Fibroblast of lung (primary cell): Measurements from ENCODE around the gene SLC25A42. TPM values are rescaled to one million over a fixed set of nuclear protein-coding genes. Genes with fewer than 3 reads are reported as not detected.

Experiments used
- DNase-seq, 2 donors: peaks; one replicate each; pipeline versions ENCODE4 v3.0.0 to v3.0.0-alpha.2; 2010; ENCODE audit warnings: low read depth in 2 of 2
- H2AFZ ChIP-seq: 2 replicates; pipeline ENCODE4 v1.5.1; 2012; ENCODE audit warnings: low read length, control low read depth, inconsistent platforms
- H3K27ac ChIP-seq: 2 replicates; pipeline ENCODE4 v1.5.1; 2011; ENCODE audit warnings: low read length, control low read depth; ENCODE audit not compliant: insufficient read depth
- H3K27me3 ChIP-seq: 2 replicates; pipeline ENCODE4 v1.5.1; 2011; ENCODE audit warnings: mild to moderate bottlenecking, low read length; ENCODE audit not compliant: control insufficient read depth, insufficient read depth
- H3K36me3 ChIP-seq: 2 replicates; pipeline ENCODE4 v1.5.1; 2011; ENCODE audit warnings: low read length; ENCODE audit not compliant: control insufficient read depth, insufficient read depth
- H3K4me1 ChIP-seq: 2 replicates; pipeline ENCODE4 v1.5.1; 2011; ENCODE audit warnings: low read length; ENCODE audit not compliant: control insufficient read depth, insufficient read depth; ENCODE audit errors: extremely low read depth
- H3K4me2 ChIP-seq: 2 replicates; pipeline ENCODE4 v1.5.1; 2011; ENCODE audit warnings: low read length, control low read depth; ENCODE audit not compliant: insufficient read depth; ENCODE audit errors: extremely low read depth
- H3K4me3 ChIP-seq, 4 experiments: fragments of 200-600 bp in 1 of 4; sonication (generic) in 1 of 4; replicated peaks in 1 of 4; 2 replicates each; pipeline ENCODE4 v1.5.1; 2011 to 2016; ENCODE audit warnings: low read length in 4 of 4, low read depth in 3 of 4, mild to moderate bottlenecking in 3 of 4, control low read depth in 2 of 4, inconsistent platforms in 1 of 4, mixed read lengths in 1 of 4; ENCODE audit not compliant: insufficient read depth in 1 of 4; ENCODE audit errors: control extremely low read depth in 1 of 4
- H3K79me2 ChIP-seq: 2 replicates; pipeline ENCODE4 v1.5.1; 2012; ENCODE audit warnings: mild to moderate bottlenecking, low read length, inconsistent platforms; ENCODE audit not compliant: control insufficient read depth, insufficient read depth
- H3K9ac ChIP-seq: 2 replicates; pipeline ENCODE4 v1.5.1; 2011; ENCODE audit warnings: mild to moderate bottlenecking, low read length, control low read depth; ENCODE audit not compliant: insufficient read depth
- H3K9me3 ChIP-seq: 2 replicates; pipeline ENCODE4 v1.5.1; 2012; ENCODE audit warnings: low read depth, low read length; ENCODE audit not compliant: control insufficient read depth, insufficient read depth
- H4K20me1 ChIP-seq: 2 replicates; pipeline ENCODE4 v1.5.1; 2011; ENCODE audit warnings: low read length; ENCODE audit not compliant: control insufficient read depth, insufficient read depth; ENCODE audit errors: extremely low read depth
- CTCF ChIP-seq, 2 donors: IDR thresholded peaks in 1 of 2; conservative IDR thresholded peaks in 1 of 2; 1 replicate in 1 of 2; 2 replicates in 1 of 2; pipeline ENCODE4 v1.5.1; 2011 to 2012; ENCODE audit warnings: low read length in 2 of 2, control low read depth in 1 of 2, inconsistent platforms in 1 of 2, low read depth in 1 of 2, mild to moderate bottlenecking in 1 of 2
- EZH2 ChIP-seq: IDR thresholded peaks from 2 replicates; pipeline ENCODE4 v1.5.1; 2012; ENCODE audit warnings: low read length, control low read depth, mild to moderate bottlenecking; ENCODE audit errors: missing control alignments
- polyA plus RNA-seq, 2 donors: library from polyadenylated mRNA; depleted of rRNA in 1 of 2; stranded (reverse) in 1 of 2; unstranded in 1 of 2; fragments of >200 nt; gene quantifications; 2 replicates each; pipeline ENCODE4 v1.2.1, GENCODE V29; 2011 to 2012; ENCODE audit warnings: missing spikeins in 1 of 2
- total RNA-seq: library from RNA; depleted of rRNA; stranded (reverse); fragments of >200 nt; gene quantifications from 2 replicates; pipeline ENCODE4 v1.2.1, GENCODE V29; 2014

The SLC25A42 gene
- total and polyA plus RNA-seq, 2 donors (not counting 1 experiment from before 2014, with no cell fraction given), result 3.6 to 7.1 TPM

- Histone ChIP-seq H3K27me3 (no peaks in the 10 kb centered on the region), H3K27ac (no peak overlapping the region), H3K9me3 (no peaks in the 10 kb centered on the region), H3K36me3 (no peaks in the 10 kb centered on the region), H3K4me1 (no peaks in the 10 kb centered on the region), H3K9ac (no peak overlapping the region), H2AFZ (no peak overlapping the region), H3K4me3 (no peak overlapping the region), H3K4me2 (no peak overlapping the region), H4K20me1 (no peaks in the 10 kb centered on the region), H3K79me2 (no peaks in the 10 kb centered on the region)
- no peak for TF ChIP-seq CTCF (conservative IDR thresholded peaks at IDR 0.05 in 1 of 2, IDR thresholded peaks at IDR 0.05 in 1 of 2; ENCODE audit: low read depth in 1 of 2, low read length in 2 of 2)
- TF ChIP-seq EZH2, result no peak
- DNase-seq, result no peak
Measured at GRCh38 chr19:19094513-19094912, 30.7 kb downstream of the SLC25A42 start.

GRCh38 chr19:19095691-19096090 is 31.9 kb downstream of the SLC25A42 start:
- no peak for TF ChIP-seq CTCF (conservative IDR thresholded peaks at IDR 0.05 in 1 of 2, IDR thresholded peaks at IDR 0.05 in 1 of 2; ENCODE audit: low read depth in 1 of 2, low read length in 2 of 2)
- TF ChIP-seq EZH2, result no peak
- Histone ChIP-seq H3K27ac (no peak overlapping the region), H3K9ac (no peak overlapping the region), H3K27me3 (no peaks in the 10 kb centered on the region), H3K4me3 (no peak overlapping the region), H4K20me1 (no peaks in the 10 kb centered on the region), H3K36me3 (no peaks in the 10 kb centered on the region), H3K79me2 (no peaks in the 10 kb centered on the region), H2AFZ (no peak overlapping the region), H3K9me3 (no peaks in the 10 kb centered on the region), H3K4me1 (no peaks in the 10 kb centered on the region), H3K4me2 (no peak overlapping the region)
- no peak for DNase-seq

- Histone ChIP-seq H3K4me1 (no peaks in the 10 kb centered on the region), H3K36me3 (no peaks in the 10 kb centered on the region), H4K20me1 (no peaks in the 10 kb centered on the region), H3K9ac (no peak overlapping the region), H3K27ac (no peak overlapping the region), H3K79me2 (no peaks in the 10 kb centered on the region), H3K4me3 (no peak overlapping the region), H3K27me3 (no peaks in the 10 kb centered on the region), H3K9me3 (no peaks in the 10 kb centered on the region), H2AFZ (no peak overlapping the region), H3K4me2 (no peak overlapping the region)
- no peak for TF ChIP-seq CTCF (conservative IDR thresholded peaks at IDR 0.05 in 1 of 2, IDR thresholded peaks at IDR 0.05 in 1 of 2; ENCODE audit: low read depth in 1 of 2, low read length in 2 of 2)
- TF ChIP-seq EZH2, result no peak
- no peak for DNase-seq
Measured at GRCh38 chr19:19096641-19097627, 33.1 kb downstream of the SLC25A42 start.
